ENCODE results near the gene GRIK1. TPM values are rescaled to one million over a fixed set of nuclear protein-coding genes. Genes with fewer than 3 reads are reported as not detected.

The GRIK1 gene
- polyA plus RNA-seq, 1 donor from 2014 or later, result 8.7 TPM

DNA sequence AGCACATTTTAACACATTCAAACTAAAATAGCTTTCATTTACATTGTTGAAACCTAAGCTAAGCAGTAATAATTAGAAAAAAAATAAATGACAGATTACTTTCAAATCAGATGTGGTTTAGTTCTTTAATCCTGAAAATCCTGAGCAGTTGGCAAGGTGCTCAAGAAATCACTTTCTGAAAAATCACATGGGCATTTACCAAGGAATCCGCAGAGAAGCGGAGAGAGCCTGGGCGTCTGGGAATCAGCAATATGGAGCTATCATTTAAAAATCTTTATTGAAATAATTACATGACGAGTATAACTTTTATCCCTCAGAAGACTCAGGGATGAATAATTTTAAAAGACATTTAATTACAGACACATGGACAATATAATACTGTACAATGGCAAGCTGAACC, 30.2 kb downstream of the GRIK1 start:
- TF ChIP-seq, protein P1, sequence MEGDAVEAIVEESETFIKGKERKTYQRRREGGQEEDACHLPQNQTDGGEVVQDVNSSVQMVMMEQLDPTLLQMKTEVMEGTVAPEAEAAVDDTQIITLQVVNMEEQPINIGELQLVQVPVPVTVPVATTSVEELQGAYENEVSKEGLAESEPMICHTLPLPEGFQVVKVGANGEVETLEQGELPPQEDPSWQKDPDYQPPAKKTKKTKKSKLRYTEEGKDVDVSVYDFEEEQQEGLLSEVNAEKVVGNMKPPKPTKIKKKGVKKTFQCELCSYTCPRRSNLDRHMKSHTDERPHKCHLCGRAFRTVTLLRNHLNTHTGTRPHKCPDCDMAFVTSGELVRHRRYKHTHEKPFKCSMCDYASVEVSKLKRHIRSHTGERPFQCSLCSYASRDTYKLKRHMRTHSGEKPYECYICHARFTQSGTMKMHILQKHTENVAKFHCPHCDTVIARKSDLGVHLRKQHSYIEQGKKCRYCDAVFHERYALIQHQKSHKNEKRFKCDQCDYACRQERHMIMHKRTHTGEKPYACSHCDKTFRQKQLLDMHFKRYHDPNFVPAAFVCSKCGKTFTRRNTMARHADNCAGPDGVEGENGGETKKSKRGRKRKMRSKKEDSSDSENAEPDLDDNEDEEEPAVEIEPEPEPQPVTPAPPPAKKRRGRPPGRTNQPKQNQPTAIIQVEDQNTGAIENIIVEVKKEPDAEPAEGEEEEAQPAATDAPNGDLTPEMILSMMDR (IDR thresholded peaks at IDR 0.05; ENCODE audit: poor library complexity, severe bottlenecking), result no peak
- Histone ChIP-seq H3K27me3 (ENCODE audit: insufficient read depth, low read depth, low read length) (no peaks in the 10 kb centered on the region), H3K9ac (ENCODE audit: low read length) (no peak overlapping the region), H4K20me1 (ENCODE audit: insufficient read depth) (no peaks in the 10 kb centered on the region), H3F3A (ENCODE audit: insufficient read depth, low read length, poor library complexity, severe bottlenecking) (no peaks in the 10 kb centered on the region), H3K9me3 (ENCODE audit: low read length) (no peaks in the 10 kb centered on the region), H3K79me2 (replicated peaks; ENCODE audit: insufficient read depth, low read length) (no peaks in the 10 kb centered on the region), H3K4me2 (ENCODE audit: low read length) (no peak overlapping the region), H3K27ac (ENCODE audit: low read length) (no peak overlapping the region), H3K9me2 (ENCODE audit: insufficient read depth, low read length) (no peaks in the 10 kb centered on the region), H3K36me3 (ENCODE audit: insufficient read depth, low read length) (no peaks in the 10 kb centered on the region), H3K4me3 (ENCODE audit: low read length) (no peak overlapping the region), H2AFZ (ENCODE audit: low read depth, low read length) (no peak overlapping the region)

DNA sequence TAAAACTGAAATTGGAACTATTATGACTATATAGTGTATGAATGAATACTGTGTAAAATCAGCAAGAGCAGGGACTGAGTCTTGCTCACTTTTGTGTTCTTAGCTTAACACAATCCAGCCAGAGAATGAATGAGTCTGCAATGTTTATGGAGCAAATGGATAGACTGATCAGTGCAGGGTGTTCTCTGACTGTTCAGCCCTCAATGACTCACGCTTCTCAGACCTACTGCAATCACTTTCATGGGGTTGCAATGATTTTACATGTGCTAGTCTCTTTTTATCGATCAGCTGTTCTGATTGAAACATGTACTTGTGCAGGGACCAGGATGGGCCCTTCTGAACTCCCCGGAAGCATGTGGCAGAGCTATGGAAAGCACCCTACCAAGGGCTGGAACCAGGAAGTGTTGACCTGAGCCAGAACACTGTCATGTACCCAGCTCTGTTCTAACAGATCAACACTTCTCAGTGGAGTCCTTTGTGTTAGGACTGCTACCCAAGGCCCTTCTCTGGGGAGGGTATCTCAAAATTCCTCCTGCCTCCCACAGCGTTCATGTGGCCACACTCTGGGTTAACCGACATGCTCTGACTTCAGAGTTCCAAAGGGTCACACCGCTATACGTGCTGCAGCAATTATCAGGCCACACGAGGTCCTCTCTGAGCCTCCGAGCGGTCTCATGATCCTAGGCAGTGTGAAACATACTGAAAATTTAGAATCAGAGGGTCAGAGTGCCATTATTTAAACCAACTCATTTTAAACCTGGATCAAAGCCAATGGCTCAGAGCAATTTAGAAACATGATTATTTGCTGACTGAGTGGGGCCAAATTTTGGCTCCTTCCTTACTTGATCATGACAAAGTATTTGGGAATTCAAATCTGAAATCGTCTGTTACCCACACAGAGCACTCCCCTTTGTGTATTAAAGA, 35.2 kb downstream of the GRIK1 start:
- no peaks in the 10 kb centered on the region for H3K27me3 ChIP-seq (ENCODE audit: insufficient read depth, low read depth, low read length)
- H3F3A ChIP-seq (ENCODE audit: insufficient read depth, low read length, poor library complexity, severe bottlenecking), result no peaks in the 10 kb centered on the region
- H3K36me3 ChIP-seq (ENCODE audit: insufficient read depth, low read length), result no peaks in the 10 kb centered on the region
- H3K9ac ChIP-seq (ENCODE audit: low read length), result no peak overlapping the region
- no peaks in the 10 kb centered on the region for H3K9me2 ChIP-seq (ENCODE audit: insufficient read depth, low read length)
- H3K9me3 ChIP-seq (ENCODE audit: low read length), result no peaks in the 10 kb centered on the region
- no peak overlapping the region for H3K4me3 ChIP-seq (ENCODE audit: low read length)
- no peak overlapping the region for H3K27ac ChIP-seq (ENCODE audit: low read length)
- no peaks in the 10 kb centered on the region for H4K20me1 ChIP-seq (ENCODE audit: insufficient read depth)
- no peak overlapping the region for H2AFZ ChIP-seq (ENCODE audit: low read depth, low read length)
- no peaks in the 10 kb centered on the region for H3K79me2 ChIP-seq (replicated peaks; ENCODE audit: insufficient read depth, low read length)
- no peak for TF ChIP-seq POLR2AphosphoS5 (IDR thresholded peaks at IDR 0.05)
- TF ChIP-seq MXI1 (conservative IDR thresholded peaks at IDR 0.05; ENCODE audit: poor library complexity, severe bottlenecking), result no peak
- no peak for TF ChIP-seq EP300 (conservative IDR thresholded peaks at IDR 0.05; ENCODE audit: poor library complexity, severe bottlenecking)
- TF ChIP-seq RAD21 (conservative IDR thresholded peaks at IDR 0.05), result no peak
- TF ChIP-seq, protein P2, sequence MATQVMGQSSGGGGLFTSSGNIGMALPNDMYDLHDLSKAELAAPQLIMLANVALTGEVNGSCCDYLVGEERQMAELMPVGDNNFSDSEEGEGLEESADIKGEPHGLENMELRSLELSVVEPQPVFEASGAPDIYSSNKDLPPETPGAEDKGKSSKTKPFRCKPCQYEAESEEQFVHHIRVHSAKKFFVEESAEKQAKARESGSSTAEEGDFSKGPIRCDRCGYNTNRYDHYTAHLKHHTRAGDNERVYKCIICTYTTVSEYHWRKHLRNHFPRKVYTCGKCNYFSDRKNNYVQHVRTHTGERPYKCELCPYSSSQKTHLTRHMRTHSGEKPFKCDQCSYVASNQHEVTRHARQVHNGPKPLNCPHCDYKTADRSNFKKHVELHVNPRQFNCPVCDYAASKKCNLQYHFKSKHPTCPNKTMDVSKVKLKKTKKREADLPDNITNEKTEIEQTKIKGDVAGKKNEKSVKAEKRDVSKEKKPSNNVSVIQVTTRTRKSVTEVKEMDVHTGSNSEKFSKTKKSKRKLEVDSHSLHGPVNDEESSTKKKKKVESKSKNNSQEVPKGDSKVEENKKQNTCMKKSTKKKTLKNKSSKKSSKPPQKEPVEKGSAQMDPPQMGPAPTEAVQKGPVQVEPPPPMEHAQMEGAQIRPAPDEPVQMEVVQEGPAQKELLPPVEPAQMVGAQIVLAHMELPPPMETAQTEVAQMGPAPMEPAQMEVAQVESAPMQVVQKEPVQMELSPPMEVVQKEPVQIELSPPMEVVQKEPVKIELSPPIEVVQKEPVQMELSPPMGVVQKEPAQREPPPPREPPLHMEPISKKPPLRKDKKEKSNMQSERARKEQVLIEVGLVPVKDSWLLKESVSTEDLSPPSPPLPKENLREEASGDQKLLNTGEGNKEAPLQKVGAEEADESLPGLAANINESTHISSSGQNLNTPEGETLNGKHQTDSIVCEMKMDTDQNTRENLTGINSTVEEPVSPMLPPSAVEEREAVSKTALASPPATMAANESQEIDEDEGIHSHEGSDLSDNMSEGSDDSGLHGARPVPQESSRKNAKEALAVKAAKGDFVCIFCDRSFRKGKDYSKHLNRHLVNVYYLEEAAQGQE (IDR thresholded peaks at IDR 0.05; ENCODE audit: borderline replicate concordance), result no peak
- TF ChIP-seq, protein P1 (IDR thresholded peaks at IDR 0.05; ENCODE audit: poor library complexity, severe bottlenecking), result no peak
- TF ChIP-seq TAF1 (IDR thresholded peaks at IDR 0.05; ENCODE audit: low read depth), result no peak
- no peak for TF ChIP-seq SMC3 (conservative IDR thresholded peaks at IDR 0.05; ENCODE audit: poor library complexity)
- no peak for TF ChIP-seq EZH2 (IDR thresholded peaks at IDR 0.05; ENCODE audit: borderline replicate concordance, insufficient read depth, low read length, poor library complexity, severe bottlenecking)
- H3K4me2 ChIP-seq (ENCODE audit: low read length), result no peak overlapping the region
